GM18907 (cell line): ENCODE data around the gene TXNDC11.

Experiments
- ATAC-seq: cut with Tn5 transposase; IDR thresholded peaks from one replicate; pipeline ENCODE4 v1.9.1; 2021; ENCODE audit warnings: mild to moderate bottlenecking, moderate library complexity; ENCODE audit not compliant: unreplicated experiment

The TXNDC11 gene

DNA sequence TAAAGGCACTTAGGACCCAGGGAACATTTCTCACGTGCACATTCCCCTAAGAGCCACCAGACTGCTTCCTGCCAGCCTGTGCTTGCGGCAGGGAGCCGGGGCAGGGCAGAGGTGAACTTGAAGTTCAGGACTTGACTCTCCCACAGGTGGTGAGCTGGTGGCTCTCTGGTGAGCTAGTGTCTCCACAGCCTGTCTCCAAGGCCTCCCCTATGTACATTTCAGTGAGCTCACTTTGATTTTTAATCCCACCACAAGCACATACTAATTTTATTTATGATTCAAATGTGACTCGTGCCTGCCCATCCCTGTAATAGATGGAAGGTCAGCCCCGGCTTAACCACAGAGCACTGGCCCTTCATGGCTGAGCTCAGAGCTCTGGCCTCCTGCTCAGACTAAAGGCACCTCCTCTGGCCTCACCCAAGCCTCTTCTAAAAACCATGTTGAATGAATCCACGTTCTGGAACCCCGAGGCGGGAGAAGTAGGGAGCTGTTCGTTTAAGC, 65.2 kb downstream of the TXNDC11 start:
- ATAC-seq: no peak

DNA sequence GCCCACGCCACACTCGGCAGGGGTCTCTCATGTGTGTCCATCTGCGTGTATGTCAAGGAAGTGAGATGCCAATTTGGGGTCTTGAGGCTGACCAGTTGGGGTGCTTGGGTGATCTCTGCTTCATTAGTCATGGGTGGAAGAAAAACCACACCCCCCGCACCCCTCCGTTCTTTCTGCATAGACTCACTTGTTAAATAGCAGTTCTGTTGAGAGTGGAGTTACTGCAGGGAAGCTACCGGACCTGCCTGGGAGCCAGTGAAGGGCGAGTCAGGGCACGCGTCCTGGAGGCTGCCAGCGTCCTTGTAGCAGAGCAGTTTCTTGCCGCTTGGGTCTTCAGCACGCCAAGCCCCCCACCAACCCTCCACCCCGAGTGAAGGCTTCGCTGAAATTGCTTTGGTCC, 65.9 kb downstream of the TXNDC11 start:
- no peak for ATAC-seq

DNA sequence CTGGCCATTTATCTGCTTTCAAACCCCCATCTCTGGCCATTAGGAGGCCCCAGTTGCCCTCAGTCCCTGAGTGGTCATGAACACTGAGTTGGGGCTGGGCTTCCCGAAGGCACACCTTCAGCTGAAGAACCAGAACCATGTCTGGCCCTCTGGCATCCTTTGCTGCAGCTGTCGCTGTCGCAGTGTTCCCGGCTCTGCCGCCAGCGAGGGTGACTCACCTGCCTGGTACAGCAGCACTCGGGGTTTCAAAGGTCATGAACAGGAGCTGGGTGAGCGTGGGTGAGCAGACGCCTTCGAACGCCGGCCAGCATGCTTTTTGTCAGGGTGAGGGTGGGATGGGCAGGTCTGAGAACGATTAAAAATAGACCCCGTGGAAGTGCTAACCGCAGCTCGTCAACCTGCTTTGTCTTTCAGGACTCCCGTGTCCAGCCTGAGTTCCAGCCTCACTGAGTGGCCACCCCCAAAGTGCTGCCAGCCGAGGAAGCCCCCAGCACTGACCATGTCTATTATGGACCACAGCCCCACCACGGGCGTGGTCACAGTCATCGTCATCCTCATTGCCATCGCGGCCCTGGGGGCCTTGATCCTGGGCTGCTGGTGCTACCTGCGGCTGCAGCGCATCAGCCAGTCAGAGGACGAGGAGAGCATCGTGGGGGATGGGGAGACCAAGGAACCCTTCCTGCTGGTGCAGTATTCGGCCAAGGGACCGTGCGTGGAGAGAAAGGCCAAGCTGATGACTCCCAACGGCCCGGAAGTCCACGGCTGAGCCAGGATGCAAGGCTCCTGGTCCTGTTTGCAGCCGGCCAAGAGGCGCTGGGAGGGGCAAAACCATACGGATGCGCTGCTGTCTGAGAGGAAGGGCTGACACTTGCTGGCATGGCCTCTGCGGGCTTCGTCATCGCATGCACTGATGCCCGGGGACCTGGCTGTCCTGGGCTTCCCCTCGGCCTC, 66.8 kb downstream of the TXNDC11 start:
- no peak for ATAC-seq

DNA sequence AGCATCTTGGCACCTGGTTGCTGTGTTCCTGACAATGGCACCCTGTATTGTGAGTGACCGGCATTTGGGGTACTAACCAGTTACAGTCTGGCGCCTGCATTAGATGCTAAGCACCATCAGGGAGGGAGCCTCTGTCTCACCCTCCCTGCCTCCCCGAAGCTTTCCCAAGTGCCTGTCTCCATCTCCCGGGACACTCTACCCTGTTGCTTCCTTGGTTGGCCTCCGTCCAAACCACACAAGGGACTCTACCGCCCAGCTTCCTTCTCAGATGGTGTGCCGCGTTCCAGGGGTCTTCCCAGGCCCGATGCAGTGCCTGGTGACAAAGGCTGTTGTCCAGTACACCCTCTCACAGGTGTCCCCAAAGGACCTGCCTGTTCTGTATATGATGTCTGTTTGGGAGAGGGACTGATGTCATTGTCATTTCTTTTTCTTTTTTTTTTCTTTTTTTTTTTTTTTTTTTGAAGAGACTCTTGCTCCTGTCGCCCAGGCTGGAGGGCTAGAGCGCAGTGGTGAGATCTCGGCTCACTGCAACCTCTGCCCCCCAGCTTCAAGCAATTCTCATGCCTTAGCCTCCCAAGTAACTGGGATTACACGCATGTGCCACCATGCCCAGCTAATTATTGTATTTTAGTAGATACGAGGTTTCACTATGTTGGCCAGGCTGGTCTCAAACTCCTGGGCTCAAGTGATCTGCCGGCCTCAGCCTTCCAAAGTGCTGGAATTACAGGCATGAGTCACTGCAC, 67.7 kb downstream of the TXNDC11 start:
- ATAC-seq: no peak

DNA sequence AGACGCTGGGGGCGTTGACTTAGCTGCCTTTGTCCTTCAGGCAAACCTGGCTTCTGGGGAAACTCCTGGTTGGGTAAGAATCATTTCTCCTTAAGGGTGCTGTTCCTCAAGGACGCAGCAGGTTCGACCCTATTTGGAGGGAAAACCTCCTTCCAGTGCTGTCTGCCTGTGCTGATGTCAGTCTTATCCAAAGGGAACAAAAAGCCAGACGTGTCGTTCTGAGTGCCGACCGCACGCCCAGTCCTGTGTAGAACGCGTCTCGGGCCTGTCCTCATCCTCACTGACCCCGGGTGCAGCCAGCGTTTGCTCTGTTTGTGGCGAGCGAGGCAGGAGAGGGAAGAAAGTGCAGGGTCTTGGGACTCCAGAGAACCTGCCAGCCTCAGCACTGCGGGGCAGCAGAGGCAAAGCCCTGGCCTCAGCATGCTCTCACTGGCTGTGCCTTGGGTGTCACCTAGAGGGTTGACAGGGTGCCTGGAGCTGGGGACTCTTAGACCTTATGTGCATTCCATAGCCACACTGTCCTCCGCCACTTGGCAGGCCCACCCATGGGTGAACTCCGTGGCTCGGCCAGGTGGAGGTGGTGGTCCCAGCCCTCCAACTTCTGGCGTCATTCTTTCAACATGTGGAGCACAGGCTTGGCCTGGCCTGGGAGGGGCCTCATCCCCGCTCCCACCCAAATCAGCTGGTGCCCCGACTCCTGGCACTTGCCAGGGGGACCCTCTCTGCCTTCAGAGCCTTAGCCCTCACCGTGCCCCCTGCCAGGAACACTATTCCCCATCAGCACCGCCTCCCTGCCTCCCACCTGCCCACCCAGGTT, 68.4 kb downstream of the TXNDC11 start:
- ATAC-seq: no peak

DNA sequence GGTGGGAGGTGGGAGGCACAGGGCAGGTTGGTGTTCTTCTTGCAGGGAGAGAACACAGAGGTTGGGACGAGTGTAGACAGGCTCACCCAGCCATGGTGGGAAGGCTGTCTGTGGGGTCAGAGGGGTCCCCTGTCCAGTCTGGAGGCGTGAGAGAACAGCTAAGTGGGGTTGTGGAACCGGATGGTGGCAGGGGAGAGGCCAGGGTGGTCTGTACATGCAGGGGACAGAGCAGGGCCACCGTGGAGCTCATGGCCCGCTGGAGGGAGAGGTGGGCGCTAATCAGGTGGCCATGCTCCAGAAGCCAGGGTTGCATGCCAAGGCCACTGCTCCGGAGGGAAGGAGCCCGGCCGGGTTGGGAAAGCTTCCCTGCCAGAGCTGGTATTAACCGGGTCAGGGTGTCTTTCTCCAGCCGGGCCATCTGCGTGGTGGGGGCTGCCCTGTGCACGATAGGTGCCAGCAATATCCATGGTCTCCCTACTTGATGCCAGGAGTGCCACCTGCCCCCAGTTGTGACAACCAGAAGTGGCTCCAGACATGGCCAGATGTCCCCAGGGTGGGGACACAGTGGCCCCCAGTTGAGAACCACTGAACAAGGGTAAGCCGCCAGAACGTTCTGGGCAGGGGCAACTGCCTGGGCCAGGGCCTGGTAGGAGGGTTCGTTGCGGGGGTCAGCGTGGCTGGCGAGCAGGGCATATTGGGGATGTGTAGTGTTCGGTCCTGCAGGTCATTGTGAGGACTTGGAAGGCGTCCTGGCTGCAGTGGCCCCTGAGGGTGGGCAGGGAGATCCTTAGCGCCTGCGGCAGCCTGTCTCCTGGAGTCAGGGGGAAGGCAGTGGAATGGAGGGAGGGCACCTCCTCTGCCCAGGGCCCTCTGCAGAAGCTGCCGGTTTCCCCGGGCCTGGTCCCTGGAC, 69.3 kb downstream of the TXNDC11 start:
- ATAC-seq: no peak

DNA sequence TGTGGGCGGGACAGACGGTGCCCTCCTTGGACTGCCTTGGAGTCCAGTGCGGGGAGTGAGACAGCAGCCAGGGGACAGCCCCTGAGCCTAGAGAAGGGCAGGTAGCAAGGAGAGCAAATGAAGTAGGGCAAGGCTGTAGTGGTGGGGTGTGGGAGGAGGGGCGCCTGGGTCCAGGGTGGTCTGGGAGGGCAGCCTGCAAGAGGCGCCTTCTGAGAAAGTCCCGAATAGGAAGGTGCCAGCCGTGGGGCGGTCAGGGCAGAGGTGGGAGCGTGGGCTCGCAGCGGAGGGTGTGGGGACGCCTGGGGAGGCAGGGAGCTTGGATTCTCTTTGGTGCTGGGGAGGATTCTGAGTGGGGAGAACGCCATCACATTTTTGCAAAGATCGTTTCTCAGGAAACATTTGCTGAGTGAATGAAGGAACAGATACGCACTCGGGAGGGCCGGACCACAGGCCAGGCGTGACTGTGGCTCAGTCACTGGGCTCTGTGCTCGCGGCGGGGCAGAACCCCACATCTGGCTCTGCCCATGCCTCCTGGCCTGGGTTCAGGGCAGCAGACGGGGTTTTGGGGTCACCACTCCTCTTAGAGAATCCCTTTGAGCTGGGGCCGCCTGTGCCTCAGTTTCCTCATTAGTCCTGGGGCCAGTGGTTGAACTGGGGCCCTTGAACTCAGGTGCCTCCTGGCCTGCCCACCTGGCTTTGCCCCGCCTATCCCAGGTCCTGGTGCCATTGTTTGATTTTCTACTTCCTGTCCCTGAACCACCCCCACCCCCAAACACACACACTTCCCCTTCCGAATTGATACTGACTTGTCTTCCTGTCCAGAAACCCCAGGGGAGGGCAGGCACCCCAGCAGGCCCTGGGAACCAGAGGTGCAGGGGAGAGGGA, 70.2 kb downstream of the TXNDC11 start:
- no peak for ATAC-seq

DNA sequence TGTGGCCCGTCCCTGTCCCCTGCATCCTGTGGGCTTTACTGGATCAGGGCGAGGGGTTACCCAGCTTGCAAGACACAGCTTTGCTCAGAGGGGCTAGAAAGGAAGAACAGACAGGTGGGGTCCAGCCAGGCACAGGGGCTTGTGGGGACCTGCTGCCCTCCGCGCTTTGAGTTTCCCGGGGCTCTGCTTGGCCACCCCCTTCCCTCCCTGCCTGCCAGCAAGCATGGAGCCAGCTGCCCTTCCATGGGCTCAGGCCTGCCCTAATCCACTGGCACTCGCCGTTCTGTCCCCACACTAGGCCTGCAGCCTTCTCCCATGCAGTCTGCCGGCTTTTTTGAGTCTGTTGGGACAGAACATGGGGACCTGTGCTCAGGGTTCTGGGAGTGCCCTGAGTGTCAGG, 71.0 kb downstream of the TXNDC11 start:
- ATAC-seq: no peak

DNA sequence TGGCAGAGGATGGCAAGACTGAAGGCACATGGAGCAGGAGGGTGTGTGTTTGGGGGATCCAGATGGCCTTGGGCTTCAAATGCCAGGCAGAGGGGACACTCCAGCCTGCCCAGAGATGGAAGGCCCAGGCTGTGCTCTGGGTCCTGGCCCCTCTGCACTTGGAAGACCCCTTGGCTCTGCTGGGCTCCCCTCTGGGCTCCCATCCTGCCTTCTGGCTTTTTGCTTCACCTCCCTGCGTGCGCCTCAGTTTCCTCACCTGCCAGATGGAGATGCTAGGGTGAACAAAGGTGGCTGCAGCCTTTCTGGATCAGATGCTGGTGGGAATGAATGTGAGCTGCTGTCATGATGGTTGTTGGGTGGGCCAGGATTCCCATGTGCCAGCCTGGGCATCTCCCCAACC, 71.4 kb downstream of the TXNDC11 start:
- no peak for ATAC-seq

DNA sequence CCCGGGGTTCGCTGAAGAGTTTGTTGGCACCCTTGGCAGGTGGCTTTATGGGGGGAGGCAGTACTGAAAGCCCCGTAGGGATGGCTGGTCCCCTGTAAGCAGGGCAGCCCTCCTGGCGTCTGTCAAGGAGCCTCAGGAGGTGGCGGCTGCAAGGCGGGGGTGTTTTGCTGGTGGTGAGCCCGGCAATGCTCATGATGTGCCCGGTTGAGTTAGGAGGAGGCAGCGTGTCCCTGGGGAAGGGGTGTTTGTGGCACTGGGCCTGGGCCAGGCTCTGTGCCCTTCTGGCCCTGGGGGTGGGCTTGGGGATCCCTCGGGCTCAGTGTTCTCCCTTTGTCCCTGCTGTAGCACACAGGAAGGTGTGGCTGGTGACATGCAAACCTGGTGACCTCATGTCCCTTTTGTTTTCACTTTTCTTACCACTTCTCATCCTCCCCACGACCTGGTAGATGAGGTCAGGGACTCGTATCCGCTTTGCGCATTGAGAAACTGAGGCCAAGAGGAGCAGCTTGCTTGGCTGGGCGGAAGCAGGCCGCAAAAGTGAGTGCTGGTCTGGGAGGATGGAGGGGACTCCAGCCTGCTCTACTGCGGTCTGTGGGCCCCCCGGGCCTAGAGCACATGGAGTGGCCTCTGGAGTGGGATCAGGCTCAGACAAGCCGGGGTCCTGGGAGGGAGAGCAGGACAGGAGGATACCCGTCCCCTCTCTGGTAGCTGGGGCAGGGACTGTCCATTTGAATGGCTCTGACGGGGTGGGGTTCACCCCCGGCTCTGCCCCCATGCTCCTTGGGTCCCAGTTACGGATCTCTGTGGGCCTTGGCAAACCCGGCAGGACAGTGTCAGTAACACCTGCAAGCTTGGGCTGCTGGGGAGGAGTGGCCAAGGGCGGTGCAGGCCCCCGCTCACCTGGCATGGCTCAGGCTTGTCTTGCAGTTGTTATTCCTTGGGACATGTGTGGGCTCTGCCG, 72.2 kb downstream of the TXNDC11 start:
- ATAC-seq: peak; percentile 27

DNA sequence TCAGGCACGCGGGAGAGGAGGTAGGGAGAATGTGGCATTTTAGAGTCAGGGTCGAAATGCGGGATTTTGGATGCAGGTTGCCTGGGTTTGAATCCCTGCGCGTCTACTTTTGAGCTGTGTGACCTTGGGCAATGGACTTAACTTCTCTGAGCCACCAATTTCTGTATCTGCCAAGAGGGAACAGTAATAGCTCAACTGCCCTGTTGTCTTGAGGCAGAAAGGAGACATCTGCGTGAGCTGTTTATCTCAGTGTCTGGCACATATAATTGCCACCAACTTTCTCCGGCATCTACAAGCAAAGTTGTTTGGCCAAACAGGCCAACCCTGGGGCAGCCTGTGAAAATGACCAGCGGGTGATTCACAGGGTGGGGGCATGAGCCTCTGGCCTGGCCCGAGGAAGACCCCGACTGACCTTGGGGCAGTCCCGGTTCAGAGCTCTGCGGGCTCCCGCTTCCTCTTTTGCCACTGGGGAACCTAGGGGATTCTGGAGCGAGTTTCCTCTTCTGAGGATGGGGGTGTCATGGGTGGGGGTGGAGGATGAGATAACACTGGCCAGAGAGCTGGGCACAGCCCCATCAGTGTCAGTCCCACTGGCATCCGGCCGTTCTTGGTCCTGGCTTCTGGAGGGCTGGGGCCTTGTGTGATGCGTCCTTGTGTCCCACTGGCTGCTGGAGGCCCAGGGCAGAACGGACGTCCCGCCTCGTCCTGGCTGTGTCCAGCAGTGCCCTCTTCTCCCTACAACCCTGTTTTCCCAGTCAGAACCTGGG, 73.1 kb downstream of the TXNDC11 start:
- ATAC-seq: no peak

DNA sequence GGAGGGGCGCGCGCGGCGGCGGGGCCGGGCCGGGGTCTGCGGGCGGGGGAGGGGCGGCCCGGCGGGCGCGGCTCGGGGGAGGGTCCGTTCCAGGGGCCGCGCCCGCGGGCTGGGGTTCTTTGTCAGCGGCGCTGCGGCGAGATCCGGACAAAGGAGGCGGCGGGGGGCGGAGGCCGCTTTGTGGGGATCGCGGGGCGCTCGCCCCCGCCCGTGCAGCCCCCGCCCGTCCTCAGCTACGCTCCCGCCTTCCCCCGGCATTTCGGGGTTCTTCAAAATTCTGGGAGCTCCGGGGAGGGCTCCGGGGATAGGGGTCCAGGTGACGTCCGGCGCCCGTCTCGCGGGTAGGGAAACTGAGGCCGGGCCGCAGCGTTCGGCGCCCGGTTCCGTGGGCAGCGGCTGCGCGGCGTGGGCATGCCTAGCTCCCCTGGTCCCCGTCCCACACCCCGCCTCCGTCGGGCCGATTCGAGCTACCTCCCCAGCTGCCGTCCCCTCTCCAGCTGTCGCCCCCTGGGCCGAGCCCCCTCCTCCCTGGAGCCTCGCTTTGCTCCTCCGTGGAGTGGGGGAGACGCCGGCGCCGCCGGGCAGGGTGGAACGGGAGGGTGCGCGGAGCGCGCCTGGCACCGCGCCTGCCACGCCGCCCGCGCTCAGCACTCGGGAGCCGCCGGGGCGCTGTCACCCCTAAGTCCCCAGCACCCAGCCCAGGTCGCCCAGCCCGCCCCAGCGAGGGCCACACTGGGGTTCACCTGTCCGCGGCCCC, 73.9 kb downstream of the TXNDC11 start:
- no peak for ATAC-seq

DNA sequence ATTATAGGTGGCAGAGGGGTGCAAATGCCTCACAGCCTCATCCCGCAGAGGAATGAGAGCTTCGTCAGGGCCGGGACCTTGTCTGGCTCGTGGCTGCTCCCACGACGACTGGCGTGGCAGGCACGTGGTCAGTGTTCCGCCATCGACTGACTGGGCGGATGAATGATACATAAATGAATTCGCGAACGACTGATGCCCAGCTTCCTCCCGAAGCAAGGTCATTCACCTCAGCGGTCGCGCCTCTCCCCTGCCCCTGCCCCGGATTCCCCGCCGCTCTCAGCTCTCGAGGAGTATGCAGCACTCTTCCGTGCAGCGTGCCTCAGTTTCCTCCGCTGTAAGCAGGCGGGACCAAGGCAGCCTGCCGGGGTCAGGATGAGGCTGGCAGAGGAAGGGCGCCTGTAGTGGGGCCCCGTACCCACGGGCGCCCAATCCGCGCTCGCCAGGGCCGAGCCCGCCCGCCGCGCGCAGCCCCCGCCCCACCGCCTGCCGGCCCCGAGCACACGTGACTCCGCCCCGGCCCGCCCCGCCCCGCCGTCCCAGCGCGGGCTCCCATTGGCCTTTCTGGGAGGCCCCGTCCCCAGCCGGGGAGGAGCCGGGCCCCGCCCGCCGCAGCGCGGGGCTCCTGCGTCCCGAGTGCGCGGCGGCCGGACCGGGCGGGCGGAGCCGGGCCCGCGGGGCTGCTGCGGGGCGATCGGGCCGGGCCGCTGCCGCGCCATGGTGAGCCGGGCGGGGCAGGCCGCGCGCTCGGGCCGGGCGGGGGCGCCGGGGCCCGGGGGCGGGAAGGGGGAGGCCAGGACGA, 74.6 kb downstream of the TXNDC11 start, which contains the start of gene SNN:
Gene SNN (plus strand): TSS at position 632 of the 799 bp plus-strand sequence. CDS start 7,605 bp downstream, outside the sequence.
- peak; percentile 42 for ATAC-seq

DNA sequence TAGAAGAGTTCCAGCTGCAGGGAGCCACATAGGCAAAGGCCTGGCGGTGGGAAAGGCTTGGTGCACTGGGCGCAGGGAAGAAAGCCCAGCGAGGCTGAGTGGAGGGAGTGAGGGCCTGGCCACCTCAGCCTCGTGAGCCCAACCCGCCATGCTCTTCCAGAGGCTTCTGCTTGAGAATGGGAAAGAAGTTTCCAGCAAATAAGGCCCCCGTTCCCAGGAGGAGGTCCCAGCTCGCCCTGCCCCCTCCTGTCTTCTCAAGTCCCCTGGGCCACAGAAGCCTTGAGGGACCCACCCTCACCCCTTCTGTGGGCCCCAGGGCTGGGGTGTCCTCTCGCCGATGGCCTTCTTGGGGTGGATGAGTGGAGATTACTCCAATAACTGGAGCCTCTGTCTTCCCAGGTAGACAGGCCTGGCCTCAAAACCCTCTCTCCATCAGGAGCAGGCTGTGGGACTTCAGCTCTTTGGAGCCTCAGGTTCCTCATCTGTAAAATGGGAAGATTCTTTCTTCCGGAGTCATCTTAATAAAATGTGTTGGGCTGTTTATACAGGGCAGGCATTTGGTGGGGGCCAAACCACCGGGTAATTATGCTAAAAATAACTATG, 75.3 kb downstream of the TXNDC11 start:
- no peak for ATAC-seq
